K562 (cell line): Measurements from ENCODE around the gene CALCB. TPM values are rescaled to one million over a fixed set of nuclear protein-coding genes. Genes with fewer than 3 reads are reported as not detected.

Experiments used
- ATAC-seq: fragments of 200-7000 bp; cut with Tn5 transposase; 3 replicates; pipeline ENCODE4 v1.9.1; 2020; ENCODE audit warnings: moderate library complexity
- BruUV-seq: library from RNA; stranded (reverse); fragments of 400-500 nt; replicated peaks from 2 replicates; lab custom pipeline; 2021; lab: Mats Ljungman, UMichigan
- CTCF ChIA-PET: fragments of 300-600 bp; formaldehyde crosslinking; extraction: SDS; loops from one replicate; lab custom pipeline; 2021; ENCODE audit warnings: low intra/inter-chr PET ratio; lab: Yijun Ruan, JAX
- POLR2A ChIA-PET: fragments of 300-600, 350-650 bp; sonication (Branson Sonifier 250); formaldehyde crosslinking; extraction: SDS; loops from one replicate; lab custom pipeline; 2021; ENCODE audit warnings: antibody characterized with exemption, inconsistent platforms; lab: Yijun Ruan, JAX
- DNase-seq, 4 experiments: peaks; one replicate each; pipeline versions ENCODE4 v3.0.0 to v3.0.0-alpha.2; 2011 to 2018; ENCODE audit warnings: low spot score in 3 of 4, mixed read lengths in 3 of 4; ENCODE audit errors: extremely low read depth in 1 of 4
- FAIRE-seq: peaks from 2 replicates; lab custom pipeline; 2011; peaks lifted over from hg19 to GRCh38; lab: Jason Lieb, UNC
- H2AFZ ChIP-seq: 2 replicates; pipeline ENCODE4 v1.6.0; 2011; ENCODE audit warnings: low read depth, low read length, control low read depth, inconsistent platforms
- H3K27ac ChIP-seq: fragments of 200-600 bp; 3 replicates; pipeline ENCODE4 v1.8.0; 2011; ENCODE audit warnings: low read depth, mild to moderate bottlenecking, control low read depth, inconsistent platforms, low read length, moderate library complexity, mixed read lengths; ENCODE audit errors: extremely low read depth
- H3K27me3 ChIP-seq, 2 experiments: fragments of 300-600 bp in 1 of 2; 2 replicates in 1 of 2; 3 replicates in 1 of 2; pipeline versions ENCODE4 v1.6.0 to v1.8.0; 2011; ENCODE audit warnings: inconsistent platforms in 2 of 2, low read length in 2 of 2, mild to moderate bottlenecking in 1 of 2, mixed read lengths in 1 of 2, moderate library complexity in 1 of 2; ENCODE audit not compliant: control insufficient read depth in 2 of 2, insufficient read depth in 2 of 2
- H3K36me3 ChIP-seq: fragments of 300-600 bp; 3 replicates; pipeline ENCODE4 v1.8.0; 2011; ENCODE audit warnings: mild to moderate bottlenecking, low read length, inconsistent platforms; ENCODE audit not compliant: control insufficient read depth, insufficient read depth
- H3K4me1 ChIP-seq, 2 experiments: fragments of 200-600 bp in 1 of 2; replicated peaks in 1 of 2; 2 replicates in 1 of 2; 3 replicates in 1 of 2; pipeline versions ENCODE4 v1.5.1 to v1.8.0; 2011; ENCODE audit warnings: inconsistent platforms in 2 of 2, low read length in 2 of 2, mild to moderate bottlenecking in 1 of 2, mixed read lengths in 1 of 2, moderate library complexity in 1 of 2; ENCODE audit not compliant: control insufficient read depth in 2 of 2, insufficient read depth in 2 of 2
- H3K4me2 ChIP-seq: 2 replicates; pipeline ENCODE4 v1.6.1; 2011; ENCODE audit warnings: low read length, control low read depth, inconsistent platforms, mixed read lengths; ENCODE audit not compliant: insufficient read depth
- H3K4me3 ChIP-seq: fragments of 200-600 bp; sonication (generic), shearing (Covaris generic); 2 replicates; pipeline ENCODE4 v1.5.1; 2016; ENCODE audit warnings: control low read depth, inconsistent platforms
- H3K79me2 ChIP-seq: fragments of 200-600 bp; 3 replicates; pipeline ENCODE4 v1.8.0; 2011; ENCODE audit warnings: low read length, inconsistent platforms; ENCODE audit not compliant: control insufficient read depth, insufficient read depth
- H3K9ac ChIP-seq, 2 experiments: 2 replicates each; pipeline versions ENCODE4 v1.6.0 to v1.6.1; 2011; ENCODE audit warnings: low read depth in 2 of 2, low read length in 2 of 2, control low read depth in 1 of 2, inconsistent platforms in 1 of 2, mild to moderate bottlenecking in 1 of 2, mixed read lengths in 1 of 2; ENCODE audit not compliant: insufficient read depth in 1 of 2
- H3K9me1 ChIP-seq: one replicate; pipeline ENCODE4 v1.6.0; 2011; ENCODE audit warnings: inconsistent platforms, mild to moderate bottlenecking, low read length, moderate library complexity; ENCODE audit not compliant: control insufficient read depth, insufficient read depth
- H3K9me3 ChIP-seq: replicated peaks from 2 replicates; pipeline ENCODE4 v1.5.1; 2011; ENCODE audit warnings: low read depth, low read length, inconsistent platforms; ENCODE audit not compliant: control insufficient read depth, insufficient read depth
- H4K20me1 ChIP-seq: replicated peaks from 2 replicates; pipeline ENCODE4 v1.6.1; 2011; ENCODE audit warnings: low read length, inconsistent platforms, mixed read lengths; ENCODE audit not compliant: control insufficient read depth, insufficient read depth
- DDX20 ChIP-seq: fragments of 450-650 bp; IDR thresholded peaks from 2 replicates; pipeline ENCODE4 v1.6.1; 2016; ENCODE audit warnings: missing genetic modification characterization, low read depth, mild to moderate bottlenecking, missing compliant biosample characterization, moderate library complexity
- EHMT2 ChIP-seq: fragments of 450-650 bp; IDR thresholded peaks from 2 replicates; pipeline ENCODE4 v1.6.1; 2018; ENCODE audit warnings: antibody characterized with exemption
- ETS2 ChIP-seq: IDR thresholded peaks from 2 replicates; pipeline ENCODE4 v1.6.1; 2016; ENCODE audit warnings: borderline replicate concordance, missing genetic modification characterization, mild to moderate bottlenecking, moderate library complexity, missing compliant biosample characterization; ENCODE audit not compliant: poor library complexity, severe bottlenecking
- HNRNPK ChIP-seq: fragments of 200-400 bp; formaldehyde crosslinking; IDR thresholded peaks from one replicate; pipeline ENCODE4 v1.6.1; 2018; ENCODE audit warnings: mild to moderate bottlenecking, low read depth, low read length; ENCODE audit not compliant: poor library complexity, severe bottlenecking
- HOMEZ ChIP-seq: fragments of 250-450 bp; sonication (Bioruptor Pico); IDR thresholded peaks from 2 replicates; pipeline ENCODE4 v1.4.0; 2020; ENCODE audit warnings: mild to moderate bottlenecking, moderate library complexity
- KDM5B ChIP-seq: fragments of 200-600 bp; sonication (generic); IDR thresholded peaks from 2 replicates; pipeline ENCODE4 v1.6.1; 2012; ENCODE audit warnings: low read depth, mild to moderate bottlenecking, moderate library complexity, low read length, control low read depth, inconsistent platforms; ENCODE audit not compliant: insufficient replicate concordance
- MBD1 ChIP-seq: fragments of 250-450 bp; sonication (Bioruptor Pico); IDR thresholded peaks from 2 replicates; pipeline ENCODE4 v1.8.0; 2022; ENCODE audit warnings: inconsistent platforms
- NEUROD1 ChIP-seq: fragments of 150-350 bp; IDR thresholded peaks from 2 replicates; pipeline ENCODE4 v1.6.1; 2014; ENCODE audit warnings: borderline replicate concordance, low read length, low read depth; ENCODE audit not compliant: partially characterized antibody
- SETDB1 ChIP-seq: IDR thresholded peaks from one replicate; pipeline ENCODE4 v1.6.1; 2012; ENCODE audit warnings: low read length, control low read depth, inconsistent platforms
- SRSF9 ChIP-seq: fragments of 200-400 bp; formaldehyde crosslinking; IDR thresholded peaks from 2 replicates; pipeline ENCODE4 v1.6.1; 2017; ENCODE audit warnings: low read depth, low read length, borderline replicate concordance
- ZFP1 ChIP-seq: fragments of 450-650 bp; formaldehyde crosslinking; IDR thresholded peaks from 2 replicates; pipeline ENCODE4 v1.4.0; 2020; ENCODE audit warnings: mild to moderate bottlenecking, mixed read lengths
- ZNF134 ChIP-seq: fragments of 250-450 bp; sonication (Bioruptor Pico); conservative IDR thresholded peaks from 2 replicates; pipeline ENCODE4 v1.4.0; 2020
- WGBS: fragments of 100-300 bp; shearing (Covaris generic); methylation state at CpG from one replicate; pipeline ENCODE4 v1.1.6; 2016; ENCODE audit warnings: low coverage, mixed read lengths; ENCODE audit not compliant: insufficient coverage; ENCODE audit errors: missing lambda C conversion rate; 5-methylcytosine and 5-hydroxymethylcytosine counted together
- in situ Hi-C: fragments of 300-500 bp; cut with MboI; formaldehyde crosslinking; loops from 4 replicates; pipeline ENCODE4 v1.15.0; 2018; ENCODE audit warnings: inconsistent platforms, mixed read lengths
- intact Hi-C: fragments of 100-400 bp; cut with micrococcal nuclease; formaldehyde crosslinking; loops from 2 replicates; pipeline ENCODE4 v1.14.2; 2022
- polyA plus RNA-seq, 8 experiments: library from polyadenylated mRNA; depleted of rRNA in 4 of 8; stranded (reverse) in 5 of 8; unstranded in 3 of 8; fragments of >200 nt; fragmentation: Nextera tagmentation in 2 of 8; fragmentation: Illumina TruSeq in 1 of 8; extraction: Ambion mirVana in 2 of 8; extraction: Trizol in 1 of 8; gene quantifications; 2 replicates each; pipeline versions ENCODE4 v1.2.1 to v1.2.3, GENCODE V29; 2011 to 2014; ENCODE audit warnings: inconsistent platforms in 1 of 8, missing spikeins in 1 of 8
- total RNA-seq, 7 experiments: library from RNA; depleted of rRNA in 6 of 7; stranded (reverse); fragments of >200 nt in 6 of 7; fragmentation: Illumina TruSeq in 2 of 7; extraction: Trizol in 2 of 7; gene quantifications; 2 replicates each; pipeline versions ENCODE4 v1.2.1 to v1.2.3, GENCODE V29; 2011 to 2021; ENCODE audit warnings: low replicate concordance in 1 of 7

CALCB gene
- total and polyA plus RNA-seq, 9 of the 15 experiments (the other 6 are each of a cell fraction or from before 2014, with no cell fraction given): not detected

DNA sequence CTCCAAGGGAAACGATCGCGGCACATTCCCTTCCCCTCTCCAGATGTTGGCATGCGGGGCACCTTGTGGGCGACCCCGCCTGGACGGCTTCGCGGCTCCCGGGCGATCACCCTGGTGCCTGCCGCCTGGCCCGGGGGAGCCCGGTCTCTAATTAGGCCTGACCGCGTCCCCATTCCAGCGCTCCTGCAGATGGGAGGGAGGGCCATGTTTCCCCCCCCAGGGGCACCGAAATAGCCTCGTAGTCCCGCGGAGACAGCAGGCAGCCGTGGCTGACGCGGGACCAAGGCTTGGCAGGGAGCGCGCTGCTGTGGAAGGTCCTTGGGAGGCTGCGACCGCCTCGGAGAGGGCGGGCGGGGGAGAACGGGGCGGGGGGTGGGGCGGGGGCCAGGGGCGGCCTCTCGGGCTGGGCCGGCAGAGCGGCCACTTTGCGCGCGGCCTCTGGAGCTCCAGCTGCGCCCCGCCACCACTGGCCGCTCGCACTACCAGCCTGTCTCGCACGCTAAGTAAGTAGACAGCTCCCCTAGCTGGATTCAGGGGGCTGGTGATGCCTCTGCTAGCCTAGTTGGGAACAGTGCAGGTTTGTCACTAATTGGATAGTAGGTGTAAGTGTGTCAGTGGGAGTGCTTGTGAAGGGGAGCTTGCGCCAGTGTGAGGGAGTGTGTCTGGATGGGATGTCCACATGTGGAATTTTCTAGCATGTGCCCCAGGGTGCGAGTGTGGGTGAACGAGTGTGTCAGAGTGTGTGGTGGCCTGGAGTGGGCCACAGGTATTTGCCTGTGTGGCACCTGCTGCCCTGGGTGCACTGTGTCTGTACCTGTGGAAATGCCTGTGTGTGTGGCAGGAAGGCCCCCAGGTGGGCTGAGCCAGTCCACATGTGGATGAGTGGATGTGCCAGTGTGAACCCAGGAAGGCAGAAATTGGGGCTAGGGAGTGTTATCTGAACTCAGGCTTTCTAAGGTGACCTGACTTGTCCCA is 41.4 kb downstream of the CALCB start, which contains the start of gene INSC (continued):
- TF ChIP-seq SETDB1 (no peak), HNRNPK (no peak), KDM5B (no peak), NEUROD1 (no peak), ZFP1 (CRISPR knock-in tag) (no peak), DDX20 (tag) (no peak), SRSF9 (no peak), EHMT2 (no peak), ZNF134 (CRISPR knock-in tag) (no peak)

GRCh38 chr11:15115686-15116085 is 42.3 kb downstream of the CALCB start:
- intact Hi-C loops: no loop called here
- TF ChIP-seq HOMEZ (CRISPR knock-in tag) (no peak), ETS2 (tag) (no peak), MBD1 (CRISPR knock-in tag) (no peak)
- no peaks in the 10 kb centered on the region for H3K9me3 ChIP-seq
- H2AFZ ChIP-seq: no peak overlapping the region
- H3K9ac ChIP-seq: no peak overlapping the region
- H3K79me2 ChIP-seq: no peaks in the 10 kb centered on the region
- 0% methylated on average over 5 of the region's 5 CpGs for WGBS
- FAIRE-seq: no peak
- ATAC-seq: no peak
- ChIA-PET CTCF (no interaction called here), POLR2A (no interaction called here)
- H4K20me1 ChIP-seq: no peaks in the 10 kb centered on the region
- H3K4me2 ChIP-seq: no peak overlapping the region
- H3K9me1 ChIP-seq: no peaks in the 10 kb centered on the region
- no peak overlapping the region for H3K27ac ChIP-seq
- no peaks in the 10 kb centered on the region for H3K4me1 ChIP-seq
- DNase-seq: no peak
- no peaks in the 10 kb centered on the region for H3K36me3 ChIP-seq
- BruUV-seq: no TSS peak
- in situ Hi-C loops: no loop called here
- H3K27me3 ChIP-seq: peaks cover 3 to 18% of the 10 kb centered on the region in 2 experiments; a peak in 3 of 5 replicates
- H3K4me3 ChIP-seq: no peak overlapping the region
